ENCODE data around the gene NAXD. TPM values are rescaled to one million over a fixed set of nuclear protein-coding genes. Genes with fewer than 3 reads are reported as not detected.

Gene NAXD
- total RNA-seq, 1 donor from 2014 or later: 21.1 TPM

GRCh38 chr13:110645750-110646149 is 30.4 kb downstream of the NAXD start:
- TF ChIP-seq CTCF (IDR thresholded peaks at IDR 0.05; ENCODE audit: insufficient read depth, low read length, severe bottlenecking): no peak
- DNase-seq (ENCODE audit: low read depth) (no peak), FAIRE-seq (no peak)
- no peak overlapping the region for H3K4me3 ChIP-seq (ENCODE audit: low read depth, low read length)
- peaks cover 23% of the 10 kb centered on the region for H3K36me3 ChIP-seq (ENCODE audit: control insufficient read depth, insufficient read depth, low read length)
- no peaks in the 10 kb centered on the region for H3K27me3 ChIP-seq (ENCODE audit: control insufficient read depth, insufficient read depth, low read length)

- H3K36me3 ChIP-seq (ENCODE audit: control insufficient read depth, insufficient read depth, low read length): peaks cover 19% of the 10 kb centered on the region
- FAIRE-seq (no peak), DNase-seq (ENCODE audit: low read depth) (no peak)
- TF ChIP-seq CTCF (IDR thresholded peaks at IDR 0.05; ENCODE audit: insufficient read depth, low read length, severe bottlenecking): no peak
- H3K27me3 ChIP-seq (ENCODE audit: control insufficient read depth, insufficient read depth, low read length): no peaks in the 10 kb centered on the region
- H3K4me3 ChIP-seq (ENCODE audit: low read depth, low read length): no peak overlapping the region
Measured at GRCh38 chr13:110646442-110647364, 31.4 kb downstream of the NAXD start.

- DNase-seq (ENCODE audit: low read depth) (no peak), FAIRE-seq (no peak)
- H3K36me3 ChIP-seq (ENCODE audit: control insufficient read depth, insufficient read depth, low read length): peaks cover 24% of the 10 kb centered on the region
- no peak overlapping the region for H3K4me3 ChIP-seq (ENCODE audit: low read depth, low read length)
- no peak for TF ChIP-seq CTCF (IDR thresholded peaks at IDR 0.05; ENCODE audit: insufficient read depth, low read length, severe bottlenecking)
- H3K27me3 ChIP-seq (ENCODE audit: control insufficient read depth, insufficient read depth, low read length): no peaks in the 10 kb centered on the region
Measured at GRCh38 chr13:110647365-110647737, 32.0 kb downstream of the NAXD start.

- FAIRE-seq (no peak), DNase-seq (ENCODE audit: low read depth) (no peak)
- Histone ChIP-seq H3K4me3 (ENCODE audit: low read depth, low read length) (no peak overlapping the region), H3K27me3 (ENCODE audit: control insufficient read depth, insufficient read depth, low read length) (no peaks in the 10 kb centered on the region), H3K36me3 (ENCODE audit: control insufficient read depth, insufficient read depth, low read length) (peaks cover 20% of the 10 kb centered on the region)
- no peak for TF ChIP-seq CTCF (IDR thresholded peaks at IDR 0.05; ENCODE audit: insufficient read depth, low read length, severe bottlenecking)
Measured at GRCh38 chr13:110648146-110648819, 32.9 kb downstream of the NAXD start.

GRCh38 chr13:110648848-110649421 is 33.6 kb downstream of the NAXD start:
- FAIRE-seq: no peak
- no peaks in the 10 kb centered on the region for H3K27me3 ChIP-seq (ENCODE audit: control insufficient read depth, insufficient read depth, low read length)
- no peak overlapping the region for H3K4me3 ChIP-seq (ENCODE audit: low read depth, low read length)
- peaks cover 15% of the 10 kb centered on the region for H3K36me3 ChIP-seq (ENCODE audit: control insufficient read depth, insufficient read depth, low read length)
- no peak for DNase-seq (ENCODE audit: low read depth)
- TF ChIP-seq CTCF (IDR thresholded peaks at IDR 0.05; ENCODE audit: insufficient read depth, low read length, severe bottlenecking): no peak

Data from bronchial epithelial cell (primary cell).